Ectodermal cell (in vitro differentiated cells): ENCODE measurements around the gene DNAH11.
A peak's percentile ranks its signal among the peaks of the same experiment; 100 is the strongest.
"Not testable (repeated sequence)": the region's sequence is repeated elsewhere in the genome, so short reads cannot be mapped to it uniquely, and the experiment has no call there.

Experiments
- H3K27ac ChIP-seq: 2 replicates; pipeline ENCODE4 v1.7.0; 2013; ENCODE audit warnings: mild to moderate bottlenecking, low read depth, low read length; ENCODE audit not compliant: insufficient read depth, poor library complexity, severe bottlenecking
- H3K27me3 ChIP-seq: 2 replicates; pipeline ENCODE4 v1.7.0; 2013; ENCODE audit warnings: mild to moderate bottlenecking, low read length; ENCODE audit not compliant: insufficient read depth, control insufficient read depth, poor library complexity, severe bottlenecking
- H3K36me3 ChIP-seq: one replicate; pipeline ENCODE4 v1.7.0; 2013; ENCODE audit warnings: low read length; ENCODE audit not compliant: control insufficient read depth, insufficient read depth
- H3K4me1 ChIP-seq: one replicate; pipeline ENCODE4 v1.7.0; 2013; ENCODE audit warnings: low read length; ENCODE audit not compliant: control insufficient read depth, insufficient read depth
- H3K4me3 ChIP-seq: 2 replicates; pipeline ENCODE4 v1.7.0; 2013; ENCODE audit warnings: low read depth, low read length, control low read depth; ENCODE audit not compliant: insufficient read depth
- H3K9me3 ChIP-seq: 2 replicates; pipeline ENCODE4 v1.7.0; 2013; ENCODE audit warnings: mild to moderate bottlenecking, low read length, moderate library complexity; ENCODE audit not compliant: control insufficient read depth
- WGBS, 2 experiments: methylation state at CpG; one replicate each; pipeline ENCODE4 v1.1.7; 2013; ENCODE audit warnings: missing lambda C conversion rate in 2 of 2; 5-methylcytosine and 5-hydroxymethylcytosine counted together

Gene DNAH11

DNA sequence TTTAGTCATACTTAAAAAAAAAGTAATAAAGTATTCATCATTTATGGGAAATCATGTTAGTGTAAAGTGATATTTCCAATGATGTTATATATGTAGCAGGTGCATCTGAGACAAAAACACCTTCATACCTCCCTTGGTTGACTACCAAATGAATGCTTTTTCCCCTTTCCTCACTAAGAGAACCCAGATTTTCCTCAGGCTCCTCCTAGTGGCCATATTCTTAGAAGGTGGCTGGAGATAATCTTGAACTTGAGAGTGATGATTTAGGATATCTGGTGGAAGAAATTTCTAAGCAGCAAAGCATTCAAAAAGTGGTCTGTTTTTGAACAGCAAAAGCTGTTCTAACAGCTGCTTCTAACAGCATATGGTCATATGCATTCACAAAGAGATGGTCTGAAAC lies 16.8 kb upstream of the DNAH11 start:
- Histone ChIP-seq H3K4me3 (no peak overlapping the region), H3K4me1 (no peaks in the 10 kb centered on the region), H3K27me3 (no peaks in the 10 kb centered on the region), H3K27ac (no peak overlapping the region), H3K9me3 (no peaks in the 10 kb centered on the region), H3K36me3 (no peaks in the 10 kb centered on the region)

DNA sequence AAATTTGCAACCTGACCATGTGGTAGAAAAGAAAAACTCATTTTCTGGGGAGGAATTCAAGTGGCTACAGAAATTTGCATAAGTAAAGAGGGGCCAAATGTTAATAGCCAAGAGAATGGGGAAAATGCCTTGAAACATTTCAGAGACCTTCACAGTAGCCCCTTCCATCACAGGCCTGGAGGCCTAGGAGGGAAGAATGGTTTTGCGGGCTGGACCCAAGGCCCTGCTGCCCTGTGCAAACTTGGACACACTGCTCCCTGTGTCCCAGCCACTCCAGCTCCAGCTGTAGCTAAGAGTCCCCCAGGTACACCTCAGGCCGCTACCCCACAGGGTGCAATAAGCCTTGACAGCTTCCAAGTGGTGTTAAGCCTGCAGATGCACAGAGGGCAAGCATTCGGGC lies 16.4 kb upstream of the DNAH11 start:
- WGBS, 2 experiments: 96 to 97% methylated on average over 3 of the region's 3 CpGs
- no peak overlapping the region for H3K27ac ChIP-seq
- no peak overlapping the region for H3K4me3 ChIP-seq
- no peaks in the 10 kb centered on the region for H3K27me3 ChIP-seq
- no peaks in the 10 kb centered on the region for H3K9me3 ChIP-seq
- no peaks in the 10 kb centered on the region for H3K36me3 ChIP-seq
- H3K4me1 ChIP-seq: no peaks in the 10 kb centered on the region

DNA sequence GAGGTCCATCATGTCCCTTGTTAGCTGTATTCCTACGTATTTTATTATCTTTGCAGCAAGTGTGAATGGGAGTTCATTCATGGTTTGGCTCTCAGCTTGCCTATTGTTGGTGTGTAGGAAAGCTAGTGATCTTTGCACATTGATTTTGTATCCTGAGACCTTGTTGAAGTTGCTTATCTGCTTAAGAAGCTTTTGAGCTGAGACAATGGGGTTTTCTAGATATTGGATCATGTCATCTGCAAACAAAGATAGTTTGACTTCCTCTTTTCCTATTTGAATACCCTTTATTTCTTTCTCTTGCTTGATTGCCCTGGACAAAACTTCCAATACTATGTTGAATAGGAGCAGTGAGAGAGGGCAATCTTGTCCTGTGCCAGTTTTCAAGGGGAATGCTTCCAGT lies 10.4 kb upstream of the DNAH11 start:
- not testable (repeated sequence) for H3K36me3 ChIP-seq, H3K4me3 ChIP-seq, H3K4me1 ChIP-seq, H3K9me3 ChIP-seq, H3K27ac ChIP-seq, H3K27me3 ChIP-seq
- 95 to 96% methylated on average over 1 of the region's 1 CpG for WGBS, 2 experiments

DNA sequence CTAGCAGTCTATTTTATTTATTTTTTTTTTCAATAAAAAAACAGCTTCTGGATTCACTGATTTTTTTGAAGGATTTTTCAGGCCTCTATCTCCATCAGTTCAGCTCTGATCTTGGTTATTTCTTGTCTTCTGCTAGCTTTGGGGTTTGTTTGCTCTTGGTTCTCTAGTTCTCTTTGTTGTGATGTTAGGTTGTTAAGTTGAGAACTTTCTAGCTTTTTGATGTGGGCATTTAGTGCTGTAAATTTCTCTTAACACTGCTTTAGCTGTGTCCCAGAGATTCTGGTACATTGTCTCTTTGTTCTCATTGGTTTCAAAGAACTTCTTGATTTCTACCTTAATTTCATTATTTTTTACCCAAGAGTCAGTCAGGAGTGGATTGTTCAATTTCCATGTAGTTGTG lies 9.2 kb upstream of the DNAH11 start:
- not testable (repeated sequence) for H3K4me3 ChIP-seq

DNA sequence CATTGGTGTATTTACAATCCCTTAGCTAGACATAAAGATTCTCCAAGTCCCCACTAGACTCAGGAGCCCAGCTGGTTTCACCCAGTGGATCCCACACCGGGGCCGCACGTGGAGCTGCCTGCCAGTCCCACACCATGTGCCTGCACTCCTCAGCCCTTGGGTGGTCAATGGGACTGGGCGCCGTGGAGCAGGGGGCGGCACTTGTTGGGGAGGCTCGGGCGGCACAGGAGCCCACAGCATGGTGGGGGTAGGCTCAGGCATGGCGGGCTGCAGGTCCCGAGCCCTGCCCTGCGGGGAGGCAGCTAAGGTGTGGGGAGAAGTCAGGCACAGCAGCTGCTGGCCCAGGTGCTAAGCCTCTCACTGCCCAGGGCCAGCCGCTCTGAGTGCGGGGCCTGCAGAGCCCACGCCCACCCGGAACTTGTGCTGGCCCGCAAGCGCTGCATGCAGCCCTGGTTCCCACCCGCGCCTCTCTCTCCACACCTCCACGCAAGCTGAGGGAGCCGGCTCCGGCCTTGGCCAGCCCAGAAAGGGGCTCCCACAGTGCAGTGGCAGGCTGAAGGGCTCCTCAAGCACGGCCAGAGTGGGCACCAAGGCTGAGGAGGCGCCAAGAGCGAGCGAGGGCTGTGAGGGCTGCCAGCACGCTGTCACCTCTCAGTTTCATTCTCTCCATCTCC lies 6.3 kb upstream of the DNAH11 start:
- not testable (repeated sequence) for H3K4me3 ChIP-seq, H3K27me3 ChIP-seq, H3K9me3 ChIP-seq, H3K4me1 ChIP-seq, H3K27ac ChIP-seq, H3K36me3 ChIP-seq
- 95 to 96% methylated on average over 27 of the region's 27 CpGs for WGBS, 2 experiments

More for the DNA sequence above, 9.2 kb upstream of the DNAH11 start:
- H3K9me3 ChIP-seq, H3K36me3 ChIP-seq, H3K27ac ChIP-seq, H3K27me3 ChIP-seq, H3K4me1 ChIP-seq: not testable (repeated sequence)

DNA sequence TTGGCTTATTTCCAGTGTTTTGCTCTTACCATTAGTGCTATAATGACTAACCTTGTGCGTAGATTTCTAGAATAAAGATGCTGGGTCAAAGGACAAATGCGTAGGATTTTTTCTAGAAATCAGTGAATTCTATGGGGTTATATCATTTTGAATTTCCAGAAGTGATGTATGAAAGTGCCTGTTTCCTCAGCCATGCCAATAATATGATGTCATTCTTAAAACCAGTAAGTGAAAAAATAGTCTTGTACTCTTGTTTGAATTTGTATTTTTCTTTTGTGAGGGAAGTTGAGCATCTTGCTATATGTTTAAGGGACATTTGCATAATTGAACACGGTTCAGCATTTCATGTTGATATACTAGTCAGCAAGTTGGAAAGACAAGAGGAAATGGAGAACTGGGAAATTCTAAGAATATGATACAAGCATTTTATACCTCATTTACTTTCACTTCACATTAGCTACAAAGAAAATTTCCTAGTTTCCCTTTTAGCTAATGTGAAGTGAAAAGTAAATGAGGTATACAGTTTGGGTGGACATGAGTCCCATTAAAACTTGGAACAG lies 3.8 kb upstream of the DNAH11 start:
- Histone ChIP-seq H3K9me3 (no peaks in the 10 kb centered on the region), H3K4me1 (peaks cover 5% of the 10 kb centered on the region), H3K27ac (no peak overlapping the region), H3K36me3 (no peaks in the 10 kb centered on the region), H3K27me3 (peaks cover 29% of the 10 kb centered on the region), H3K4me3 (no peak overlapping the region)
- WGBS, 2 experiments: 94 to 95% methylated on average over 3 of the region's 3 CpGs

DNA sequence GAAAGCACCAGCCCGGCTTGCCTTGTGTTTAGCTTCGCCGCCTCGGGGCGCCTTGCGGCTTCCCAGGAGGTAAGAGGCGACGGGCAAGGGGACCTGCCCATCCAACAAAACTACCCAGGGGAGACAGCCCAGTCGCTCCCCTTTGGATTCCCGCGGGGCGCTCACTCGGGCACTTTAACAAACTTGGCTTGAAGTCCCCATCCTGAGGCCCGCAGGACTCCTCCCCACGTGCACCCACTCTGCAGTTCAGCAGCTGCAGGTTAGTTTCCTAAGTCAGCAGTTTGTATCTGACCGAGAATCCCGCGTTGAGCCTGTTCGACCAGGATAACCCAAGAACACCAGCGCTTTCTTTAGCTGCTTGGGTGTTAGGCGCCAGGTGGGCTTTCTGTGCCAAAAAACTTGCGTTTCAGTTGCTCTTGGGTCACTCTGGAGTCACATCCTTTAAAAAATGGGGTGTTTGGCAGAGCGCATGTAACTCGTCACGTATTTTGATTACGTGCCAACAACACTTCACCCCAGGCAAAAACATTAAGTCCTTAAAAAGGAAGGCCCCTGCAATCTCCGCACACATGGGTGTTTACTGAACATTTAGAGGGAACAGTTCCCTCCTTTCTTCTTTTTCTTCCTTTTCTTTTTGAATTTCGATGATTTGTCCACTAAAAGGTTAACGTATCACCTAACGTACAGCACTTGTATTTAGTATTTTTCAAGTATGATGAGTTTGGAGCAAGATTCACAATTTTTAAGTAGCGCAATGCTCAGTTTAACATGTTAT lies 876 bp downstream of the DNAH11 start:
- H3K4me3 ChIP-seq: peak overlapping the region; percentile 40
- H3K9me3 ChIP-seq: no peaks in the 10 kb centered on the region
- H3K27me3 ChIP-seq: peaks cover 45% of the 10 kb centered on the region
- peaks cover 5% of the 10 kb centered on the region for H3K4me1 ChIP-seq
- no peak overlapping the region for H3K27ac ChIP-seq
- no peaks in the 10 kb centered on the region for H3K36me3 ChIP-seq
- 12 to 15% methylated on average over 31 of the region's 31 CpGs for WGBS, 2 experiments

DNA sequence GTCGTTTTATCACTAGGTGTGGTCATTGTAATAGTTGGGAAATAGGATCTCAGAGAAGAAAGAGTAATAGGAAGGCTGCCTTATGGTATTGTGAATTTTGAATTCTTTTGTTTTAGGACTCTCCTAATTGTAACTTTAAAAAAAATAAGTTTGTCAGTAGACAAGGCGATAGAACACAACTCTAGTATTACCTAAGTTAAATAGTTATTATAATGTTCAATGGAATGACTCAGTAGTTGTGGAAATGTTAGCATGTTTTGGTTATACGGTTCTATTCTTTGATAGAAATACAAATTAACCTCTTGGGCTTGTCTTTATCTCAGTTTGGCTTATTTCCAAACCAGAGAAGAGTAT lies 1.4 kb downstream of the DNAH11 start:
- Histone ChIP-seq H3K36me3 (no peaks in the 10 kb centered on the region), H3K4me1 (peaks cover 5% of the 10 kb centered on the region), H3K27me3 (peaks cover 45% of the 10 kb centered on the region), H3K27ac (no peak overlapping the region), H3K4me3 (no peak overlapping the region), H3K9me3 (no peaks in the 10 kb centered on the region)
- WGBS, 2 experiments: 40 to 63% methylated on average over 1 to 3 of the region's 3 CpGs

DNA sequence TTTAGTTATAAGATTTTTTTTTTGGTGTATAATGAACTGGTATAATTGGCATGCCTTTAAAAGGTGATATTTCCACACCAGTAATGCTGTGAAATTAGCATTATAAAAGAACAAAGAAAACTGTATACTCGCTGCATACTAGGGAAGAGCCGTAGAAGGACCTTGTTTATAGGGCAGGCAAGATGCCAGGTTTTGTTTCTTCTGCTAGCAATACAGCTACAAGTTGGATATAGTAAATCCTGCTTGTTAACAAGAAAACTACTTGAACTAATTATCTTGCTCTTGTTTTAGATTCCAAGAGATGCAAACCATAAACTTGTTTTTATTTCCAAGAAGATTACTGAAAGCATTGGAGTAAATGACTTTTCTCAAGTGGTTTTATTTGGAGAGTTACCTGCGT lies 1.9 kb downstream of the DNAH11 start:
- H3K27ac ChIP-seq: no peak overlapping the region
- peaks cover 45% of the 10 kb centered on the region for H3K27me3 ChIP-seq
- 45 to 48% methylated on average over 3 of the region's 3 CpGs for WGBS, 2 experiments
- H3K4me3 ChIP-seq: no peak overlapping the region
- H3K36me3 ChIP-seq: no peaks in the 10 kb centered on the region
- H3K4me1 ChIP-seq: peaks cover 5% of the 10 kb centered on the region
- no peaks in the 10 kb centered on the region for H3K9me3 ChIP-seq

DNA sequence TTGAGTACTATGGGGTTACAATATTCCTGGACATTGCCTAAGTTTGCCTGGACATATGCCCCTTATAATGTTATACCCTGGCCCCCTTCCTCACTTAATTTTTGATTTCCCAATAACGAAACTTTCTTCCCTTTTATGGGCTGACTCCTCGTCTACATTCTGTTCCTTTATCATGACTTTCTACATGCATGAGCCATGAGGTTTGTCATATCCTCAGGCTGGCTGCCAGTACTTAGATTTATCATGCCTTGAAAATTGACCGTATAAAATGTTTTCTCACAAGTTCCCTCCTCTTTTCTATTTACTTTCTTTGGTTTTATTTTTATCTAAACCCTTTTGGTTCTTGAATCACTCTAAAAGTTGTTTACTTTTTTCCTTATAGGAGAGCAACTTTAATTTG lies 4.7 kb downstream of the DNAH11 start:
- WGBS, 2 experiments: 93 to 97% methylated on average over 3 of the region's 3 CpGs
- Histone ChIP-seq H3K27ac (no peak overlapping the region), H3K36me3 (no peaks in the 10 kb centered on the region), H3K9me3 (no peaks in the 10 kb centered on the region), H3K4me3 (no peak overlapping the region), H3K4me1 (peaks cover 5% of the 10 kb centered on the region), H3K27me3 (peaks cover 31% of the 10 kb centered on the region)
